SK-N-SH (cell line): ENCODE measurements around the gene SLC37A1.

ENCODE experiments used
- CTCF ChIP-seq: fragments of 200-600 bp; sonication (generic); IDR thresholded peaks from 2 replicates; pipeline ENCODE4 v1.6.1; 2017; ENCODE audit warnings: antibody characterized with exemption, mild to moderate bottlenecking, moderate library complexity
- GATA2 ChIP-seq: sonication (generic); formaldehyde crosslinking; IDR thresholded peaks from 2 replicates; pipeline ENCODE4 v1.5.0; 2020; ENCODE audit warnings: mild to moderate bottlenecking, missing genetic modification reagents
- MAX ChIP-seq: IDR thresholded peaks from 2 replicates; pipeline ENCODE4 v1.4.0; 2012; ENCODE audit warnings: low read depth
- RCOR1 ChIP-seq: fragments of 150-350 bp; IDR thresholded peaks from 2 replicates; pipeline ENCODE4 v1.6.1; 2017; ENCODE audit warnings: antibody characterized with exemption, low read length

GRCh38 chr21:42564561-42564971 lies 50.9 kb downstream of the SLC37A1 start:
- no peak for TF ChIP-seq CTCF
- no peak for TF ChIP-seq RCOR1
- no peak for TF ChIP-seq MAX
- TF ChIP-seq GATA2 (CRISPR knock-in tag): no peak
